ENCODE results near the gene AGO4.

GRCh38 chr1:35825255-35825654 lies 17.4 kb downstream of the AGO4 start:
- TF ChIP-seq POLR2A (IDR thresholded peaks at IDR 0.05; ENCODE audit: control extremely low read depth in 1 of 2, low read depth in 2 of 2, low read length in 2 of 2) (no peak), POLR2AphosphoS5 (IDR thresholded peaks at IDR 0.05; ENCODE audit: low read depth, low read length) (no peak), GTF2F1 (IDR thresholded peaks at IDR 0.05; ENCODE audit: borderline replicate concordance, low read depth, low read length) (no peak), USF2 (IDR thresholded peaks at IDR 0.05; ENCODE audit: low read length) (no peak), EP300 (IDR thresholded peaks at IDR 0.05; ENCODE audit: borderline replicate concordance in 1 of 2, low read depth in 2 of 2, low read length in 2 of 2) (no peak), CTCF (IDR thresholded peaks at IDR 0.05; ENCODE audit: control extremely low read depth in 1 of 3, insufficient read depth in 1 of 3, low read depth in 1 of 3, low read length in 3 of 3) (no peak), ATF3 (IDR thresholded peaks at IDR 0.05; ENCODE audit: insufficient read depth, low read depth, low read length) (no peak), CBX8 (IDR thresholded peaks at IDR 0.05; ENCODE audit: borderline replicate concordance, low read depth, low read length) (no peak), RAD21 (IDR thresholded peaks at IDR 0.05 in 1 of 2, conservative IDR thresholded peaks at IDR 0.05 in 1 of 2; ENCODE audit: low read depth in 2 of 2, low read length in 2 of 2) (no peak), RNF2 (IDR thresholded peaks at IDR 0.05; ENCODE audit: borderline replicate concordance, low read depth, low read length, missing control alignments, poor library complexity, severe bottlenecking) (no peak)

All from H1 (cell line).